ENCODE results near the gene LAYN. TPM values are rescaled to one million over a fixed set of nuclear protein-coding genes. Genes with fewer than 3 reads are reported as not detected.

LAYN gene
- total and polyA plus RNA-seq, 12 donors, result 1.6 to 4.9 (median 4.0) TPM

- Histone ChIP-seq H3K36me3 (peaks cover 0 to 41% (median 0%) of the 10 kb centered on the region in 9 donors), H3K9me3 (peaks cover 0 to 6% (median 0%) of the 10 kb centered on the region in 11 donors), H3K27me3 (no peaks in the 10 kb centered on the region), H3K4me3 (no peak overlapping the region), H3K4me1 (peaks cover 0 to 13% (median 0%) of the 10 kb centered on the region in 9 donors), H3K27ac (peak overlapping the region in 1 of 10 donors; percentile 43)
- WGBS, 2 donors, result 68 to 73% methylated on average over 3 of the region's 3 CpGs
- DNase-seq (no peak), ATAC-seq (peak in 6 of 8 donors; percentile 7 to 50 (median 19))
- intact Hi-C loops (cut with DNase I), result loop anchor here in 3 of 10 donors (10.0 kb wide), 3 partner anchors 214 to 284 kb away; no protein-coding TSS in a partner anchor
- TF ChIP-seq CTCF (IDR thresholded peaks at IDR 0.05), result no peak
Measured at GRCh38 chr11:111560800-111561199, 20.3 kb downstream of the LAYN start.

GRCh38 chr11:111561306-111561705, 20.8 kb downstream of the LAYN start:
- H3K36me3 ChIP-seq, result peaks cover 0 to 36% (median 0%) of the 10 kb centered on the region in 9 donors
- H3K9me3 ChIP-seq, result peaks cover 0 to under 1% (median 0%) of the 10 kb centered on the region in 11 donors
- H3K4me1 ChIP-seq, result peaks cover 0 to 13% (median 0%) of the 10 kb centered on the region in 9 donors
- DNase-seq (no peak), ATAC-seq (peak in 1 of 8 donors; percentile 5)
- no peak overlapping the region for H3K4me3 ChIP-seq
- no peaks in the 10 kb centered on the region for H3K27me3 ChIP-seq
- intact Hi-C loops (cut with DNase I), result loop anchor here in 3 of 10 donors (10.0 kb wide), 3 partner anchors 213 to 283 kb away; no protein-coding TSS in a partner anchor
- TF ChIP-seq CTCF (IDR thresholded peaks at IDR 0.05), result no peak
- 89 to 90% methylated on average over 3 of the region's 3 CpGs for WGBS, 2 donors
- H3K27ac ChIP-seq, result peak overlapping the region in 1 of 10 donors; percentile 16

- no peaks in the 10 kb centered on the region for H3K27me3 ChIP-seq
- no peak overlapping the region for H3K27ac ChIP-seq
- no peak for TF ChIP-seq CTCF (IDR thresholded peaks at IDR 0.05)
- 79 to 94% methylated on average over 3 of the region's 3 CpGs for WGBS, 2 donors
- DNase-seq (no peak), ATAC-seq (no peak)
- no peak overlapping the region for H3K4me3 ChIP-seq
- H3K9me3 ChIP-seq, result no peaks in the 10 kb centered on the region
- H3K4me1 ChIP-seq, result peaks cover 0 to 13% (median 0%) of the 10 kb centered on the region in 9 donors
- intact Hi-C loops (cut with DNase I), result loop anchor here in 3 of 10 donors (10.0 kb wide), 3 partner anchors 213 to 283 kb away; no protein-coding TSS in a partner anchor
- H3K36me3 ChIP-seq, result peaks cover 0 to 35% (median 0%) of the 10 kb centered on the region in 9 donors
Measured at GRCh38 chr11:111561791-111562325, 21.3 kb downstream of the LAYN start.

- intact Hi-C loops (cut with DNase I), result loop anchor here in 3 of 10 donors (10.0 kb wide), 3 partner anchors 212 to 282 kb away; no protein-coding TSS in a partner anchor
- TF ChIP-seq CTCF (IDR thresholded peaks at IDR 0.05), result no peak
- H3K4me1 ChIP-seq, result peaks cover 0 to 13% (median 0%) of the 10 kb centered on the region in 9 donors
- H3K9me3 ChIP-seq, result no peaks in the 10 kb centered on the region
- no peak overlapping the region for H3K27ac ChIP-seq
- DNase-seq (no peak), ATAC-seq (no peak)
- WGBS, 2 donors, result 84 to 91% methylated on average over 10 of the region's 10 CpGs
- no peaks in the 10 kb centered on the region for H3K27me3 ChIP-seq
- peaks cover 0 to 29% (median 0%) of the 10 kb centered on the region in 9 donors for H3K36me3 ChIP-seq
- H3K4me3 ChIP-seq, result no peak overlapping the region
Measured at GRCh38 chr11:111562692-111563389, 22.3 kb downstream of the LAYN start.
